Myocyte (in vitro differentiated cells): ENCODE results near the gene ZNF487. TPM values are rescaled to one million over a fixed set of nuclear protein-coding genes. Genes with fewer than 3 reads are reported as not detected.
"Not testable (repeated sequence)": the region's sequence is repeated elsewhere in the genome, so short reads cannot be mapped to it uniquely, and the experiment has no call there.

Experiments
- DNase-seq: peaks from one replicate; pipeline ENCODE4 v3.0.0-alpha.2; 2012; ENCODE audit warnings: low read depth
- polyA plus RNA-seq: library from polyadenylated mRNA; unstranded; fragments of >200 nt; gene quantifications from one replicate; pipeline ENCODE4 v1.2.1, GENCODE V29; 2012; ENCODE audit warnings: missing spikeins
- total RNA-seq: library from RNA; depleted of rRNA; stranded (reverse); fragments of >200 nt; gene quantifications from 2 replicates; pipeline ENCODE4 v1.2.3, GENCODE V29; 2014

ZNF487 gene
- total RNA-seq: 2.9 and 3.1 TPM in 2 replicates
- 2.7 TPM for polyA plus RNA-seq

GRCh38 chr10:43436291-43437140 is at the start of gene ZNF487:
Gene ZNF487 (plus strand): TSS chr10:43437111. CDS start chr10:43475814, 38,703 bp downstream.
- peak; percentile 91 for DNase-seq

- no peak for DNase-seq
These were observed 49.3 kb upstream of the ZNF487 start for GRCh38 chr10:43387678-43388032.

DNA sequence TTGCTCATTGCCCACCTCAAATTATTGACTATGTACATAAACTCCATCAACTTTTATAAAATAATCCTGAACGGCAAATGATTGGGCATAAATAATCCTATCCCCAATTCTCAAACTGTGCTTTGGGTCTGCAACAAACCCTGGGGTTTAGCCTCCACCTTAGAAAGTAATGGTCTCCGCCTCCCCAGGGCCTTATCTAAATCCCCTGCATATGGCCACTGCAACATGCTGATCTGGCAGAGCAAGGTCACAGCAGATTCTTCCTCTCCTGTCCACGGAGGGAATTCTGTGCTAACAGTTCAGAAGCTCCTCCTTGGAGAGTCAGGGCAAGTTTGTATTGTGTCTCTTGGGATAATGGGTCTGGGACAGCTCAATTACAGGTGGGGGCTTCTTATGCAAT is 47.0 kb upstream of the ZNF487 start:
- DNase-seq: no peak

DNA sequence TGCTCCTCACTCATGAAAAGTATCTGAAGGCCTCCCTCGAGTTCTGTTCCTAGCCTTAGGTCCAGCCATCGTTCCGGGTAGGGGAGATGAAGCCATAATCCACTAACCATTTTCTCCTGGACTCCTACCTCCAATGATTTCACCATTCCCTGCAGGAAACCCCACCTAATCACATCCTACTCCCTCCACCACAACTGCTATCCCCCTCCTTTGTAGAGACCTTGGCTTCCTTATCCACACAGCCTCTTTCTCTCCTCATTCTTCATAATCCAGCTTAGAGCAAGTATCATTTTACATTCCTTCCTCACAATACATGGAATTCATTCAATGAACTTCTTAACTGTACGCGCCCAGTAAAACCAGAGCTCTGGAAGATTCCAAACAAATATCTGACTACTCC is 46.6 kb upstream of the ZNF487 start:
- DNase-seq: no peak

DNA sequence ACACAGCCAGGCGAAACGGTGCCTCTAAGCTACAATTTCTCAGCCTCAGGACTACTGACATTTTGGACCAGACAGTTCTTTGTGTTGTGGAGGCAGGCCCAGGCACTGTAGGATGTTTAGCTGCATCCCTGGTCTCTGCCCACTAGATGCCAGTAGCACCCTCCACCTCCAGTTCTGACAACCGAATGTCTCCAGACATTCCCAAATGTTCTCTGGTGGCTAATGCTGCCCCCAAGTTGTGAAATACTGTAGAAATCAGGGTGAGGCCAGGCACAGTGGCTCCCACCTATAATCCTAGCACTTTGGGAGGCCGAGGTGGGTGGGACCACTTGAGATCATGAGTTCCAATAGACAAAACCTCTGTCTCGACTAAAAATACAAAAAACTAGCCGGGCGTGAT is 46.2 kb upstream of the ZNF487 start:
- DNase-seq: peak; percentile 53

- no peak for DNase-seq
These were observed 45.4 kb upstream of the ZNF487 start for GRCh38 chr10:43391496-43391895.

DNA sequence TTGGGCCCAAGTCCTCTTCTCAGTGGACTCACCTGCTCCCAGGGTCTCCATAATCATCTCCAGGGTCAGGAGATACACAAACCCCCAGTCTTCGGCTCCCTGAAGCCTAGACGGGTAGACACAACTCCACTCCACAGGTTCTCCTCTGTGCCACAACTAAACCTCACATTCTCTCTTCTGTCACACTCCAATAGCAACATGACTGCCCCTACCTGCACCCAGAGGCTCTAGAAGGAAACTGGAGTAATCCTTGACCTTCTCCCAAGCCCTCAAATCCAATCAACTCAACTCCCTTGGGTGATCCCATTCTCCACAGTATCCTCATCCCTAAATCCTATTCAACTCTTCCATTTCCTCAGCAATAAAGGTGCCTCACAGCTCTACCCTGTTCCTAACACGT is 44.2 kb upstream of the ZNF487 start:
- no peak for DNase-seq

DNA sequence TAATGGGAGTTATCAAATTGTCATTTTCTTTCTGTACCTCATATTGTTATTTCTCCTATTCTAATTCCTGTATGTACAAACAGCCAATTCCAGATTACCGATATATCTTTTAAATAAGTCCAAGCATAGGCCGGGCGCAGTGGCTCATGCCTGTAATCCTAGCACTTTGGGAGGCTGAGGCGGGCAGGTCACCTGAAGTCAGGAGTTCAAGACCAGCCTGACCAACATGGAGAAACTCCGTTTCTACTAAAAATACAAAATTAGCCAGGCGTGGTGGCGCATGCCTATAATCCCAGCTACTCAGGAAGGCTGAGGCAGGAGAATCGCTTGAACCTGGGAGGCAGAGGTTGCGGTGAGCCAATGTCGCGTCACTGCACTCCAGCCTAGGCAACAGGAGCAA is 43.7 kb upstream of the ZNF487 start:
- not testable (repeated sequence) for DNase-seq

- DNase-seq: no peak
These were observed 43.1 kb upstream of the ZNF487 start for GRCh38 chr10:43393606-43394360.

GRCh38 chr10:43394868-43395267 is 42.0 kb upstream of the ZNF487 start:
- no peak for DNase-seq

- DNase-seq: no peak
These were observed 41.3 kb upstream of the ZNF487 start for GRCh38 chr10:43395571-43396060.

DNA sequence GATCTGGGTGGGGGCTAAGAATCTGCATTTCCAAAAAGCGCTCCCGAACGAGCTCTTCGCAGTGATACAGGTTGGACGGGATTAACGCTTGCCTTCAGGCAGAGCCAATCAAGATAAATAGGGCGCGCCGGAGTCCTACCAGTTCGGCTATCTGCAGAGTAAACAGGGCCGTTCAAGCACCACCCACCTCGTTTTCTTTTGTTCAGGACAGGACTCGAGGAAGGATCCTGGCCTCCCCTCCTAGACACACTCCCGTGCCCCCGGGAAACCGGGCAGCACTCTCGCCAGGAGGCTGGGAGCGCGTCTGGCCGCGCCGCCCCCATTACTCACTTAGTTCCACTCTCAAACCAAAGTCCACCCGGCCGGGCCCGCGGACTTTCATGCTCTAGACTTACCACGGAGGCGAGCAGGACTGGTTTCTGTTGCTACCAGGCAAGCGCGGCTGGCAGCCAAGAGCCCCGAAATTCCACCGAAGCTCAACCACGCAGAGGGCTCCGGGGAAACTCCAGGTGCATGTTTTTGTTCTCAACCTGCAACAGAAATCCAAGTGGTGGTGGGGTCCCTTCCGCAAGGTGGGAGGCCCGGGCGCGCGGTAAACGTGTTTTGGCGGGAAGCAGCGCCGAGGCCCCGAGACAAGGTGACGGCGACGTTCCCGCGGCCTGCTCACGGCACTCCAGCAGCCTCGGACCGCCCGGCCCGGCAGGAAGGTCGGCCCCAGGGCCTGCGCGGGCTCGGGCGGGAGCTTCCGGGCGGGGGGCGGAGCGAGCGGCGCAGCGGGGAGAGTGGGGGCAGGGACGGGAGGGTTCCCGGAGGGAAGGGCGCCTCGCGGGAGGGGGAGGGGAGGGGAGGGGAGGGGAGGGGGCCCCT is 40.6 kb upstream of the ZNF487 start:
- DNase-seq: peak; percentile 62

DNA sequence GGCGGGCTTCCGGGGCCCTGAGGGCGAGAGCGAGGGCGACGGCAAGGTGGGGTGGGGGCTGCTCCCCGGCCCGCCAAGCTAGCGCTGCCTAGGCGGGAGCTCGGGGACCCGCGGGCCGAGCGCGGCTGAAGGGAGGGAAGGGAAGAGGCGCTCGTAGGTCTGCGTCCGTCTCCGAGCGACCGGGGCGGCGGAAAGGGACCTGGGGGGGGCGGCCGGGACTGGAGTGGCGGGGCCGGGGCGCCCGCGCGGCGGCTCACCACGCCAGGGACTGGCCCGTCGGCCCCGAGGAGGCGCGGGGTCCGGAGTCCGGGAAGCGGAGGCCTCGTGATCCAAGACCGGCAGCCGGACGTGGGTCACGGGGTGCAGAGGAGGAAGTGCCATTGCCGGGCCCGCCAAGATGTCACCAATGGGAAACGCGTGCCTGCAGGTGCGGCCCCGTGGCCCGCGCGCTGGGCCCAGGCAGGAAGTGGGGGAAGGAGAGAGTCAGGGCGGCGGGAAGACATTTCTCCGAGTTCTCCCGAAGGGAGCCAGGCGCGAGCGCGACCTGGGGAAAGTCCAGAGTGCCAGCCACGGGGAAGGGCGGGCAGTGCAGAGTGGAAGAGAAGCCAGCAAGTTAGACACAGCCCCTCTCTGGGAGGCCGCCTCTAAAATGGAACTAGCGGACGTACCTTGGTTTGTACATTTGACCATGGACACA is 39.8 kb upstream of the ZNF487 start:
- peak; percentile 84 for DNase-seq

DNA sequence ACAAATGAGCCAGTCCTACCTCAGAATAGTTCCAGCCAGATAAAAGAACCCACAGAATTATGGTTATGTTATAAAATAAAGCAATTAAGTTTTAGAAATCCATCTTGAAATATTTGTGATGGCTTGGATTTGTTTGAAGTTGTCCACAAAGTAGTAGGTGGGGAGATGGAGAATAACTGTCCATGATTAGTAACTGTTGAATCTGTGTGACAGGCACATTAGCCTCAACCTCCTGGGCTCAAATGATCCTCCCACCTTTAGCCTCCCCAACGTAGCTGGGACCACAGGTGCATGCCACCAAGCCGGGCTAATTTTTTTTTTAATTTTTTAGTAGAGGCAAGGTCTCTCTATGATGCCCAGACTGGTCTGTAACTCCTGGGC is 38.0 kb upstream of the ZNF487 start:
- DNase-seq: no peak

DNA sequence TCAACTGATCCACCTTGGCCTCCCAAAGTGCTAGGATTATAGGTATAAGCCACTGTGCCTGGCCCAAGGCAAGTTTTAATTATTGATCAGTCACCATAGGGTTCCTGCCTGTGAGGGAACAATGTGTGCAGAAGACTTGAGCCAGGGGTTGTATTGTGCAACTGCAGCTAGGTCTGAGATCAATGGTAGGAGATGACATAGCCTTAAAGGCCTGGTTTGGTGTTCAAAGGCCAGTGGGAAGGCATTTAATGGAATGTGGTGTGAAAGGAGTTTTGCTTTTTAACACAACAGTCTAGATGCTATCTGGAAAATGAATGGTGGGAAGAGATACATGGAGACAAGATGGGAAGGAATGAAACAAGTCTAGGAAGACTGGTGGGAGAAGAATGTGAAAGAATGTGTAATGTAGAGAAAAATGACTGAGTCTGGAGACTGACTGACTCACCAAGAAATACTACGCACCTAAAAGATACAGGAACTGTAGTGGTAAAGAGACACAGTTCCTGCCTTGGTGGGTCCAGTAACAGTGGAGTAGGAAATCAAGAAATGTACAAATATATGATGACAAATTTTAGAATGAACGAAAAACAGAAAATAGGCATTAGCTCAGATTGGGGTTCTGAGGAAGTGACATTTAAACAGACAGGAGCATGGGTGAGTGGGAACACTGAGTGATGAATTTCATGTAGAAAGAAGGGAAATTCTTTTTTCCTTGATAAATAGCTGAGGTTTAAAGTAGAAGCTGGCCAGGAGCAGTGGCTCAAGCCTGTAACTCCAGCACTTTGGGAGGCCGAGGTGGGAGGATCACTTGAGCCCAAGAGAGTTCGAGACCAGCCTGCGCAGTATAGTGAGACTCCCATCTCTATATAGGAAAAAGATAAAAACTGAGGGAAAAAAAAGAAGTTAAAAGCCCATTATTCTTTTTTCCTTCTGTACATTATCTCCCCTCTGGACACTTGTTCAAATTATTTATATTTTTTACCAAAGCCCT is 37.3 kb upstream of the ZNF487 start:
- DNase-seq: no peak

DNA sequence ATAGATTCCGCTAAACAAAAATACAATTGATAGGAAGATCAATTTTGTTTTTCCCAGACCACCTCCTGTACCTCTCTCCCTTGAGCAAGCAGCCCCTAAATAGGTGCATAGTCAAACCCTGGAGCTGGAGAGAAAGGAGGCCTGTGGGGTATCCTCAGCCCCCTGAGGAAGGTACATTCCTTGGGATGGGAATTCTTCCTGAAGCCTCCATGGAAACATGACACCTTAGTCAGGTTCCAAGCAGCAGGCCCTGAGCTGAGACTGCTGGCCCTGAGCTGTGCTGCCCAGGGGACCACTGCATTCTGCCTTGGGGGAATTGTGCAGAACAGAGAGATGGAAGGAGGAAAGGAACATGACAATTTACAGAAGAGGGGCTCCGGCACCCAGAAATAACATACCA is 35.3 kb upstream of the ZNF487 start:
- DNase-seq: no peak

DNA sequence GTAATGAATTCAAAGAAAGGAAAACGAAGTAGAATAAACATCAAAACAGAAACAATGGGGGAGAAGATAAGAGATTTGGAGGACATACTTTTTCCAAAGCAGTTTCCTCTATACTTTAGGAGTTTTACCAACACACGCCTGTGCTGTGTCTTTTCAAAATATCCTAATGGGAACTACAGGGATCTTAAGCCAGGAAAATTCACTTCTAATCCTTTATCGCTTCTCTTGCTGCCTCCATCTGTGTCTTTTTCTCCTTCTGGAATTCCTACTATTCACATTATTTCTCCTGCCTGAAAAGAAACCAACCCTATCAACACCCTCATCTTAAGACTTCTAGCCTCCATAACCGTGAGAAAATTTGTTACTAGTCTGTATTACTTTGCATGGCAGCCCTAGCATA is 34.7 kb upstream of the ZNF487 start:
- DNase-seq: no peak

DNA sequence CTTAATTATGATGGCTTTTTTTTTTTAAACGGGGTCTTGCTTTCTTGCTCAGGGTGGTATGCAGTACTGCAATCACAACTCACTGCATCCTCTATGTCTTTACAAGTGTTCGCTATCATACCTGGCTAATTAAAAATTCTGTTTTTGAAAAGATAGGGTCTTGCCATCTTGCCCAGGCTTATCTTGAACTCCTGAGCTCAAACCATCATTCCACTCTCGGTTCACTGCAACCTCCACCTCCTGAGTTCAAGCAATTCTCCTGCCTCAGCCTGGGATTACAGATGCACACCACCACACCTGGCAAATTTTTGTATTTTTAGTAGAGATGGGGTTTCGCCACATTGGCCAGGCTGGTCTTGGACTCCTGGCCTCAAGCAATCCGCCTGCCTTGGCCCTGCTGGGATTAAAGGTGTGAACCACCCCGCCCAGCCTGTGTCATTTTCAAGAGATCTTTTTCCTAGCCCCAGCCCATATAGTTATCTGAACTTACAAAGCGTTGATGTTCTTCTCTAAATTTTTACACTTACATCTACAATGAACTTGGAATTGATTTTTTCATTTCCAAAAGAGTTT is 33.9 kb upstream of the ZNF487 start:
- no peak for DNase-seq
